Cardiac fibroblast (primary cell): ENCODE results near the gene PPP2R5A.

ENCODE experiments used
- DNase-seq, 2 donors: peaks; one replicate each; pipeline versions ENCODE4 v3.0.0 to v3.0.0-alpha.2; 2010; ENCODE audit warnings: low read depth in 2 of 2
- H3K4me3 ChIP-seq, 2 donors: replicated peaks in 1 of 2; 1 replicate in 1 of 2; 2 replicates in 1 of 2; pipeline ENCODE4 v1.5.1; 2011; ENCODE audit warnings: low read depth in 2 of 2, low read length in 2 of 2, mild to moderate bottlenecking in 2 of 2, moderate library complexity in 1 of 2
- CTCF ChIP-seq: IDR thresholded peaks from one replicate; pipeline ENCODE4 v1.5.1; 2011; ENCODE audit warnings: low read depth, mild to moderate bottlenecking, low read length, inconsistent platforms

The PPP2R5A gene

GRCh38 chr1:212341090-212341489 is 55.9 kb downstream of the PPP2R5A start:
- H3K4me3 ChIP-seq, result no peak overlapping the region
- DNase-seq, result no peak
- TF ChIP-seq CTCF, result no peak

GRCh38 chr1:212344905-212345304 is 59.7 kb downstream of the PPP2R5A start:
- no peak overlapping the region for H3K4me3 ChIP-seq
- no peak for TF ChIP-seq CTCF
- DNase-seq, result no peak

- TF ChIP-seq CTCF, result no peak
- DNase-seq, result peak in 1 of 2 donors; percentile 6
- H3K4me3 ChIP-seq, result no peak overlapping the region
Measured at GRCh38 chr1:212346601-212347000, 61.4 kb downstream of the PPP2R5A start.

GRCh38 chr1:212351588-212352362 is 66.6 kb downstream of the PPP2R5A start:
- DNase-seq, result no peak
- H3K4me3 ChIP-seq, result no peak overlapping the region
- TF ChIP-seq CTCF, result no peak

- no peak overlapping the region for H3K4me3 ChIP-seq
- TF ChIP-seq CTCF, result no peak
- DNase-seq, result no peak
Measured at GRCh38 chr1:212353181-212353580, 68.0 kb downstream of the PPP2R5A start.

GRCh38 chr1:212354464-212354863 is 69.3 kb downstream of the PPP2R5A start:
- H3K4me3 ChIP-seq, result no peak overlapping the region
- TF ChIP-seq CTCF, result no peak
- no peak for DNase-seq
